Erythroblast (primary cell): ENCODE data around the gene SPP1.

Experiments
- GATA1 ChIP-seq: IDR thresholded peaks from 2 replicates; pipeline ENCODE4 v1.6.1; 2011; ENCODE audit warnings: low read depth, mild to moderate bottlenecking, control low read depth, low read length, moderate library complexity
- POLR2A ChIP-seq: IDR thresholded peaks from 2 replicates; pipeline ENCODE4 v1.6.1; 2011; ENCODE audit warnings: mild to moderate bottlenecking, low read length

DNA sequence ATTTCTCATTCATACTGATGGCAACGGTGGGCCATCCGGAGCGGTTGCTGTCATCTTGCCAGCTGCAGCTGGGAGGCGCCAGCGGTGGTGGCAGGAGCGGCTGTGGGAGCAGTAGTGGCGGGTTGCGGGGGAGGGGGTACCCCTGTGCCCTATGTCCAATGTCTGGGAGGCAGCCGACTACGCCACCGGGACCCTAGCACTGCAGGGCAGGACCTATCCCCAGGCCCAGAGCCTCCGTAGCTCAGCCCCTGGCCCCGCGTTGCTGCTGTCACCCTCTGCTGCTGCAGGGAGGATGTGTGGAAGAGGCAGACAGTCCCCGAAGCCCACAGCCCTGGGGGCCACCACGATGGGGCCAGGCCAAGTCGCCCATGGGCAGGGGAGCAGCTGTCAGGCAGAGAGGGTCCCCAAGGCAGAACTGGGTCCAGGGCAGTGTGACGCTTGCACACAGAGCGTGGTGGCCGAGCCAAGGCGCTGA is 10.0 kb upstream of the SPP1 start:
- TF ChIP-seq POLR2A = no peak
- TF ChIP-seq GATA1 = no peak
